UCSD-AML1 (cell line): ENCODE results near the gene GLYR1.
A peak's percentile ranks its signal among the peaks of the same experiment; 100 is the strongest.
"Not testable (repeated sequence)": the region's sequence is repeated elsewhere in the genome, so short reads cannot be mapped to it uniquely, and the experiment has no call there.

Experiments used
- DNase-seq: peaks from one replicate; lab custom pipeline; 2025; ENCODE audit not compliant: unreplicated experiment; lab: John Stamatoyannopoulos, UW

The GLYR1 gene

DNA sequence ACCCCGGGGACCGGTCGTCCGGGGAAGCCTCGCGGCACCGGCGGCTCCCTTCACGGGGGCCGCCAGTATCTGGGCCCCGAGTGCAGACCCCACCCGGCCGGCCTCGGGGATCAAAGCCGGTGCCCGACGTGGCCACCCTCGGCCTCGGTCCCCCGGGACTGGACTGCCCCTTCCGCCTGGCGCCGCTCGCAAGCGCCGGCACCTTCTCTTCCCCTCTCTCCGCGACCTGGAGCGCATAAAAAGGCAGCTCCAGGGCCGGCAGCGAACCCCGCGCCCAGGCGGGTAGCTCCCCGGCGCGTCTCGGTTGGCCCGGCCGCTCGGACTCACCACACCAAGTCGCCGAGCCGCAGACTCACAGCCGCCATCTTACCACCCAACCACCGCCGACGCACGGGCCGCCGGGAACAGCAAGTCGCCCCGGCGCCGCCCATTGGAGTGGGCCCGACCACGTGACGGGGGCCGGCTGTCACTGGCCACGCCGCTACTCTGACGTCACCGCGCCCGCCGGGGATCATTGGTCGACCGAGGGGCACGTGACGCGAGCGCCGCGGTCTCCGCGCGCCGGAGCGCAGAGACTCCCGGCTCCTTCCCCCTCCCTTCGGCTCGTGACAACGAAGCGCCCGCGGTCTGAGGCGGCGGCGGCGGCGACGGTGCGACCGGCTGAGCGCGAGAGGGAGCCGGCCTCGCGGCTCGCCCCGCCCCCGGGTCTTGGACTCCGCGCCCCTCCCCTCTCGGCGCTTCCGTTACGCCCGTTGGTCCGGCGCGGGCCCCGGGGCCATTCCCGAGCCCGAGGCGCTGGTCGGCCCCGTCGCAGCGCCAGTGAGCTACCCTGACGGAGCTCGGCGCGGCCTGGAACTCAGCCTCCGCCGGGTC, at the start of gene GLYR1, which contains the start of gene UBN1:
TSS of gene GLYR1 (minus strand) at position 388 of the 873 bp plus-strand sequence. CDS start at position 365, 23 bp downstream.
TSS of gene UBN1 (plus strand) at position 581 of the 873 bp plus-strand sequence. CDS start 5,437 bp downstream, outside the sequence.
- peak; percentile 98 for DNase-seq

GRCh38 chr16:4896761-4897160, 49.7 kb upstream of the GLYR1 start:
- not testable (repeated sequence) for DNase-seq

- DNase-seq: no peak
These were observed 48.3 kb upstream of the GLYR1 start for GRCh38 chr16:4895366-4895765.

DNA sequence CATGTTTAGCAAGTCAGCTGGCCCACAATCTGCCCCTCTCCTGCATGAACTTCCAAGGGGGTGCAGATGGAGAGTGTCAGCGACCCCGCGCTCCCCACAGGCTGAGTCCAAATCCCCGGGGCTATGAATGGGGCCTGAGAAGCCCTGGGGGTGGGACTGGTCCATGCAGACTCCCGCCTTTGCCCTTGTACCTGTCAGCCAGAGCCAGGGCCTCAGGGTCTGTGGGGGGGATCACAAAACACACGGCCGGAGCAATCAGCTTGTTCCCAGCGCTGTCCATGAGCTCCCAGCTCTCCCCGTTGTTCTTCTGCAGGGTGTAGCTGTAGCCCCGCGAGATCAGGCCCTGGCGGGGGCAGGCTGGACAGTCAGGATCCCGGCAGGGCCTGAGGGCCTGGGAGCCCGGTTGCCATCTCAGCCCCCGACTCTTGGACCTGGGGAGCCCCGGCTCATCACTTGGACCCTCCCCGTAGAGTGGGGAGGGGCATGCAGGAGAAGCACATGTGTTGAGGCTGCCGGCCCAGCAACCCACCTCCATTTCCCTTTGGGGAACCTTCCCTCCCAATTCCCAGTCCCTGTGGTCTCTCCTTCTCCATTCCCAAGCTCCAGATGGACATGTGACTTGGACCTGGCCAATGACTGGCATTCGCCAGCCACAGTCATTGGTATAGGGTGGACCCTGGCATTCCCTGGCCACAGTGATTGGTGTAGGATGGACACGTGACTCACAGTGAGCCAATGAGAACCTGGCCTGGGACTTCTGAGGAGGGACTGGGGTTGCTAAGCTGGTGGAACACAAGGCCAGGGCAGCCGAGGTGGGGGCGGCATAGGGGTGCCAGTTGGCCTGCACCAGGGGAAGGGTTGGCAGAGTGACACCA, 47.4 kb upstream of the GLYR1 start:
- DNase-seq: no peak

- DNase-seq: no peak
These were observed 46.2 kb upstream of the GLYR1 start for GRCh38 chr16:4893103-4893862.

- no peak for DNase-seq
These were observed 45.4 kb upstream of the GLYR1 start for GRCh38 chr16:4892361-4893102.

DNA sequence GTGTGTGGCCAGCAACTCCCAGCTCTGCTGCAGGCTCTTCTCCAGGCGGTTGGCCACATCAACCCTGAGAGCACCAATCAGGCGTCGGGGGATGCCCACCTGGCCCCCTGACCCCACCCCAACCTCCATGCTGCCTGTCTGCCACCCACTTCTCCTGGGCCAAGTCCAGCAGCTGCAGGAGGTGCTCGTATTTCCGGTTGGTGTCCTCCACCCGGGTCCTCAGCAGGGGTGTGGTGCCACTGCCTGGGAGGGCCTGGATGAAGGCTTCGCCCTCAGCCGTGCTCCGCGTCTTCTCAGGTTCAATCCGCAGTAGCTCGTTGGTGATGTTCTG, 44.8 kb upstream of the GLYR1 start:
- DNase-seq: no peak

- no peak for DNase-seq
These were observed 44.2 kb upstream of the GLYR1 start for GRCh38 chr16:4891097-4891885.

DNA sequence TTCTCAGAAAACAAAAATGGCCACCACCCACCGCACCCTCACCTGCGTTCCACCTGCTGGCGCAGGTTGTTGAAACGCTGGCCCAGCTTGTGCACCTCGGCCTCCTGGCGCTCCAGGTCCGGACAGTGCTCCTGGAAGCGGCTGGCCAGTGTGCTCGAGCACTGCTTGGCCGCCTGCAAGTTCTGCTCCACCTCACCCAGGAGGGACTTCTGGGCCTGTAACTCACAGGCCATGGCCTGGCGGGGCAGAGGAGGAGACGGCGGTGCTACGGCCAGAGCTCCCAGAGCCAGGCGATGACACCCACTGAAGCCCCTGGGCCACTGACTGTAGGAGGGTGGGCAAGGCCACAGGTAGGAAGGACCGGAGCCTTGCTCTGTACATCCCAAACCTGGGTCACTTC, 43.6 kb upstream of the GLYR1 start:
- DNase-seq: no peak

DNA sequence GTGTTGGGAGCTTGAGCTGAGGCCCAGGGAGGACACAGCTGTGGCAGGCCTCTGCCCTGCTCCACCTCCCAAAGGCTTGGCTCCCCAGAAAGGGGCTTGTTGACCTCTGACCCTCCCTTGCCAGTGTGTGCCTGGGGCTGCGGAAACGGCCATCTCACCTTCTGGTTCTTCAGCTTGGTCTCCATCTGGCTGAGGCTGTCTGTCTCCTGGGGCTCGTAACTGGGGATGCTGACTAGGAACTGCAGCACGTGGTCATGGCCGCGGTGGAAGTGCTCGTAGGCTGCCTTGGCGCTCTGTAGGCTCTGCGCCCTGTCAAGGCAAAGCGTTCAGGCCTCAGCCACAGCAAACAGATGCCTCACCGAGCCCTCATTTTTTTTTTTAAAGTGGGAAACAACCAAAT, 42.9 kb upstream of the GLYR1 start:
- DNase-seq: no peak

DNA sequence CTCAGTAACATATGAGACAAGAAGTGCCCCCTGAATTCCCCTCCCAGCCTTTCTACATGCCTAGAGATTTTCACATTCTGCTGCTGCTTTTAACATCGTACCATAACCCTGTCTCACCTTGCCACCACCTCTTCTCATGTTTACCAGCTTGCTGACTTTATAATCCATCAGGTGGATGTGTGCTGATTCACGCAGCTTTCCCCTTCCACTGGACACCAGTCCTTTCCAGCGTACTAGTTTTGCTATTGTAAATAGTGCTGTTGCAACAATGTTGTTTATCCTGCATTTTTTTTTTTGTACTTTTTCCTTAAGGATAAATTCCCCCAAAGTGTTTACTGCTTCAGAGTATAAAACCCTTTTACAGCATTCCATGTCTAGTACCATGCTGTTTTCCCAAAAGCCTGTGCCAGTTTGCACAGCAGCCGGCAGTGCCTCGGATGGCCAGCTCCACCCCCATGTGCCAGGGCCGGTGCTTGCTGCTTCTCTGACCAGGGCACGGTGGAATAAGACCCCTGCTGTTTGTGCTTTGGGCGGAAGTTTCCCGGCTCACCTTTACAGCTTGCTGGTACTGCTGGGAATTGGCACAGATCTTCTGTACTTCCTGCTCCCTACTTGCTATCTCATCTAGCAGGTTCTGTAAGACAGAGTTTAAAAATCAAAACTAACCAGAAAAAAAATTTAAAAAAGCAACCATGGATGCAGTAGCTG, 41.5 kb upstream of the GLYR1 start:
- no peak for DNase-seq

DNA sequence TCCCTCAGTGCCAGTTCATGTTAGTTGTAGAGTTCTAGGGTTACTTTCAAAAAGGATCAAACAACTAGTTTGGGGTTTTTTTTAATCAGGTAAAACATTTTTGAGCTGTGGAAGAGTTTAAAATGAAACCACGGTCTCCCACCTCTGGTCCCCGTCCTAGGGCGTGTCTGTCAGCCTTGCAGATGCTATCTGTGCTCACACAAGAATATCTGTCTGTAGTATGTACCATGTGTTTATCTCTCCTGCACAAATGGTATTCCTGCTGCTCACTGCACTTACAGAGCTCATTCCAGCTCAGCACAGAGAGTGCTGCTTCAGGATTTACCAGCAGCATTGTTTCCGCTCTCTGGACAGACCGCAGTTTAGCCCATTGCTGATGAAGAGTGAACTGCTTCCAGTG, 39.1 kb upstream of the GLYR1 start:
- no peak for DNase-seq

DNA sequence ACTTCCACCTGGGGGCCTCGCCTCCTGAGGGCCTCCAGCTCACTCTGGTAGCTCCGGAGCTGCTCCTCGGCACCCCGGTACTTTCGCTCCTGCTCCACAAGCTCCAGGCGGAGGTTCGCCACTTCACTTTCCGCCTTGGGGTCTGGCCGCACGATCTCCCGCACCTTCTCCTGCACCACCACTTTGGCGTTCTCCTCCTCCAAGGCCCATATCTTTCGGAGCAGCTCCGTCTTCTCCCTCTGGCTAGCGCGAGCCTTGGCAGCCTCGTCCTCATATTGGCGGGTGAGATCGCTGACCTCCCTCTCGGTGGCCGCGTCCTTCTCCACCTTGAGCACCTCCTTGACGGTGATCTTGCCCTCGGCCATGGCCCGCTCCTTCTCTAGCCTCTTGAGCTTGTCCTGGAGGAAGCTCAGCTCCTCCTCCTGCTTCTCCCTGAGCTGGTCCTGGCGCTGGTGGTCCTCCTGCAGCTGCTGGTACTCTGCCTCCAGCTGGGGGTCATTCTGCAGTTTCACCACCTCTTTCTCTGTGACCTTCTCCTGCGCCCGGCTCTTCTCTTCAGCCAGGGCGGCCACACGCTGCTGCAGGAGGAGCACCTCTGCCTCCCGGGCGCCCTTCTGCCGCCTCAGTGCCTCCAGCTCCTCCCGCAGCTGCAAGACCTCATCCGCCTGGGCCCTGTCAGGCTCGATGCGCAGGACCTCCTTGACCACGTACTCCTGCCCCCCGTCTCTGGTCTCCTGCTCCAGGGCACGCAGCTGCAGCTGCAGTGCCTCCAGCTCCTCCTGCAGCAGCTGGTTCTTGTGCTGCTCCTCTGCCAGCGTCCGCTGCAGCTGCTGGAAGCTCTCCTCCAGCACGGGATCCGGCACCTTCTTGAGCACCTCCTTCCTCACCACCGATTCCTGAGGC, 38.1 kb upstream of the GLYR1 start:
- DNase-seq: no peak

GRCh38 chr16:4884209-4884608, 37.1 kb upstream of the GLYR1 start:
- DNase-seq: no peak

- no peak for DNase-seq
These were observed 36.4 kb upstream of the GLYR1 start for GRCh38 chr16:4883501-4883900.

DNA sequence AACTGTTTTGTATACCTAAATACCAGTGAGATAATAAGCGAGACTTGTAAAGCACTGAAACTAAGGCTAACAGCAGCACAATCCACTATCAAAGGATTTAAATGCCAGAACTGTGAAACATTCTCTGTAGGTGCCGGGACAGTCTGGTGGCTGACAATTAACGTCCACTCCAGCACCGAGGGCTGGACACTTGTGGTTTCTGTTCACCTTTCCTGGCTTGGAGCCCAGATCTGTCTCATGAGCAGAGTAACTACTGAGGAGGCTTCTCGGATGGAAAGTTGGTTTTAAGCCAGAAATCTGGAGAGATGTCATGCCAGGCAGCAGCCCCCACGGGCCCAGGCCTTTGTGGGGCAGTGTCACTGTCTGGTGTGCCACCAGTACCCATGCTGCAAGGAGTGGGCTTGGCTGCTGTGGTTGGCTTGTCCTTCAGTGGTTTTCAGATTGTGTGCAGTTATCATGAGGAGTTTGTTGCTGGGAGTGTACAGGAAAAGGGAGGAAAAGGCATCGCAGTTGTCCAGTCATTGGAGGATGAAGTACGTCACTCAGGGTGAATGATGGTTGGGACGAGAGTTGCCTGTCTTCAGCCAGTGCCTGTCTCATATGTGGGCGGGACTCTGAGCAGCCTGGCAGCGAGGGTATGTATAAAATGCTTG, 35.7 kb upstream of the GLYR1 start:
- no peak for DNase-seq

GRCh38 chr16:4882000-4882632, 35.0 kb upstream of the GLYR1 start:
- no peak for DNase-seq
